DND-41 (cell line): ENCODE measurements around the gene MRPL58.
A peak's percentile ranks its signal among the peaks of the same experiment; 100 is the strongest.

Experiments
- ATAC-seq: fragments of 200-7000 bp; cut with Tn5 transposase; 3 replicates; pipeline ENCODE4 v1.9.1; 2021; ENCODE audit warnings: low read depth; ENCODE audit not compliant: insufficient read depth
- DNase-seq: peaks from one replicate; pipeline ENCODE4 v3.0.0-alpha.2; 2020
- H2AFZ ChIP-seq: 2 replicates; pipeline ENCODE4 v1.6.0; 2012; ENCODE audit warnings: low read depth, low read length
- H3K27ac ChIP-seq: 2 replicates; pipeline ENCODE4 v1.5.1; 2012; ENCODE audit warnings: low read length, inconsistent platforms
- H3K27me3 ChIP-seq: fragments of 200-600 bp; sonication (generic); 2 replicates; pipeline ENCODE4 v1.6.0; 2012; ENCODE audit warnings: low read length, mild to moderate bottlenecking, inconsistent platforms; ENCODE audit not compliant: insufficient read depth, poor library complexity
- H3K36me3 ChIP-seq: 2 replicates; pipeline ENCODE4 v1.5.1; 2012; ENCODE audit warnings: low read length, inconsistent platforms; ENCODE audit not compliant: insufficient read depth
- H3K4me1 ChIP-seq: 2 replicates; pipeline ENCODE4 v1.5.1; 2012; ENCODE audit warnings: mild to moderate bottlenecking, low read length; ENCODE audit not compliant: insufficient read depth
- H3K4me2 ChIP-seq: 2 replicates; pipeline ENCODE4 v1.6.0; 2012; ENCODE audit warnings: mild to moderate bottlenecking, moderate library complexity, low read length, inconsistent platforms; ENCODE audit not compliant: insufficient read depth
- H3K4me3 ChIP-seq, 2 experiments: fragments of 200-600 bp in 1 of 2; shearing (Covaris generic) in 1 of 2; 2 replicates each; pipeline ENCODE4 v1.5.1; 2012 to 2016; ENCODE audit warnings: inconsistent platforms in 2 of 2, low read length in 2 of 2, mild to moderate bottlenecking in 2 of 2, low read depth in 1 of 2, moderate library complexity in 1 of 2
- H3K79me2 ChIP-seq: 2 replicates; pipeline ENCODE4 v1.6.0; 2012; ENCODE audit warnings: low read length, inconsistent platforms; ENCODE audit not compliant: insufficient read depth
- H3K9ac ChIP-seq: 2 replicates; pipeline ENCODE4 v1.6.0; 2012; ENCODE audit warnings: low read depth, mild to moderate bottlenecking, inconsistent platforms, low read length, moderate library complexity
- H3K9me3 ChIP-seq: 2 replicates; pipeline ENCODE4 v1.5.1; 2012; ENCODE audit warnings: low read length, moderate library complexity, mild to moderate bottlenecking, inconsistent platforms; ENCODE audit not compliant: insufficient read depth, severe bottlenecking
- H4K20me1 ChIP-seq: 2 replicates; pipeline ENCODE4 v1.6.0; 2012; ENCODE audit warnings: low read length; ENCODE audit not compliant: insufficient read depth
- EZH2 ChIP-seq: IDR thresholded peaks from 3 replicates; pipeline ENCODE4 v1.6.1; 2012; ENCODE audit warnings: borderline replicate concordance, low read depth, mild to moderate bottlenecking, moderate library complexity, low read length, inconsistent platforms; ENCODE audit not compliant: severe bottlenecking
- TF ChIP-seq, protein P1 (sequence below): IDR thresholded peaks from 2 replicates; pipeline ENCODE4 v1.5.1; 2012; ENCODE audit warnings: borderline replicate concordance, low read length, moderate library complexity, mild to moderate bottlenecking; ENCODE audit not compliant: poor library complexity, severe bottlenecking; ENCODE audit errors: extremely low read depth

The MRPL58 gene

DNA sequence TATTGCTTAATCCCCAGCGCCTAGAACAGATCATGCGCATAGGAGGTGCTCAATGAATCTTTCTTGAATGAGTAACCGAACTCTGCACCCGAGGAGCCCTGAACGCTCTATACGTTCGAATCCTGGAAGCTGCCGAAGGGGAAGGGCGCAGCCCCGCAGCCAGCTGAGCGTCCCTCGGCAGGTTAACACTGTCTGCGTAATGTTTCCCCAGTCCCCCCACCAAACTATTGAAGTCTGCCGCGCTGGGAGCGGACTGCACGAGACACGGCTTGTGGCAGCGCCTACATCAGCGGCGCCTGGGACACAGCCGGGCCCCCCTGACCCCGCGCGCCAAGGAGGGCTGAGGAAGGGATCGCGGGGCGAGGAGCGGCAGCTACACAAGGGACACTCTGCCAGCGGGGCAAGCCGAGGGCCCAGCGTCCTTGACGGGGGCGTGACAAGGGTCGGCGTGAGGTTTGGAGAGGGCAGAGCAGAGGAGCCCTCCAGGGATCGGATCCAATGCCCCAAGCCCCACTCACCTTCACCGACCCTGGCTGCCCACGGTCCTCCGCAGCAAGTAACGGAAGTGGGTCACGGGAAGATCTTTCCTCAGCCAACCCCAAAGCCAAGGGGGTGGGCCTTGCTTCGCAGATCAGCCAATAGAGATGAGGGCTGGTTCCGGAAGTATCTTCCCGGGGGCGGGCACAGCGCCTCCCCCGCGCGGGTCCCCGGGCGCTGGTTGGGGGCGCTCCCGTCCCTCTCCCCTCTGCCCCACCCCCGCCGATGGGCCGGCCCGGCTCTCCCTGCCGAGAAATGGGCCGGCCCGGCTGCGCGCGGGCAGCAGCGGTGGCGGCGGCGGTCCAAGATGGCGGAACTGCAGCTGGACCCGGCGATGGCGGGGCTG is 34.2 kb downstream of the MRPL58 start, which contains the start of the genes ATP5PD and KCTD2:
Gene ATP5PD, minus strand, starts transcription at position 563 of the 883 bp plus-strand sequence. CDS start 4,319 bp downstream, outside the sequence.
Gene KCTD2, plus strand, starts transcription at position 819 of the 883 bp plus-strand sequence. Its CDS starts 26 bp downstream, at position 845.
- Histone ChIP-seq H3K4me1 (peaks cover 29% of the 10 kb centered on the region), H3K79me2 (peaks cover 44% of the 10 kb centered on the region), H3K27ac (peak within 1 kb of the TSS; percentile 79), H4K20me1 (no peaks in the 10 kb centered on the region), H3K4me3 (peak within 1 kb of the TSS; percentile 81 to 95), H3K9ac (peak within 1 kb of the TSS; percentile 80), H3K36me3 (peaks cover 18% of the 10 kb centered on the region), H3K4me2 (peak within 1 kb of the TSS; percentile 90), H3K9me3 (no peaks in the 10 kb centered on the region), H2AFZ (peak within 1 kb of the TSS; percentile 95), H3K27me3 (no peaks in the 10 kb centered on the region)
- peak; percentile 95 for ATAC-seq
- peak; percentile 97 for DNase-seq
- TF ChIP-seq, protein P1, sequence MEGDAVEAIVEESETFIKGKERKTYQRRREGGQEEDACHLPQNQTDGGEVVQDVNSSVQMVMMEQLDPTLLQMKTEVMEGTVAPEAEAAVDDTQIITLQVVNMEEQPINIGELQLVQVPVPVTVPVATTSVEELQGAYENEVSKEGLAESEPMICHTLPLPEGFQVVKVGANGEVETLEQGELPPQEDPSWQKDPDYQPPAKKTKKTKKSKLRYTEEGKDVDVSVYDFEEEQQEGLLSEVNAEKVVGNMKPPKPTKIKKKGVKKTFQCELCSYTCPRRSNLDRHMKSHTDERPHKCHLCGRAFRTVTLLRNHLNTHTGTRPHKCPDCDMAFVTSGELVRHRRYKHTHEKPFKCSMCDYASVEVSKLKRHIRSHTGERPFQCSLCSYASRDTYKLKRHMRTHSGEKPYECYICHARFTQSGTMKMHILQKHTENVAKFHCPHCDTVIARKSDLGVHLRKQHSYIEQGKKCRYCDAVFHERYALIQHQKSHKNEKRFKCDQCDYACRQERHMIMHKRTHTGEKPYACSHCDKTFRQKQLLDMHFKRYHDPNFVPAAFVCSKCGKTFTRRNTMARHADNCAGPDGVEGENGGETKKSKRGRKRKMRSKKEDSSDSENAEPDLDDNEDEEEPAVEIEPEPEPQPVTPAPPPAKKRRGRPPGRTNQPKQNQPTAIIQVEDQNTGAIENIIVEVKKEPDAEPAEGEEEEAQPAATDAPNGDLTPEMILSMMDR: no peak
- TF ChIP-seq EZH2: no peak

DNA sequence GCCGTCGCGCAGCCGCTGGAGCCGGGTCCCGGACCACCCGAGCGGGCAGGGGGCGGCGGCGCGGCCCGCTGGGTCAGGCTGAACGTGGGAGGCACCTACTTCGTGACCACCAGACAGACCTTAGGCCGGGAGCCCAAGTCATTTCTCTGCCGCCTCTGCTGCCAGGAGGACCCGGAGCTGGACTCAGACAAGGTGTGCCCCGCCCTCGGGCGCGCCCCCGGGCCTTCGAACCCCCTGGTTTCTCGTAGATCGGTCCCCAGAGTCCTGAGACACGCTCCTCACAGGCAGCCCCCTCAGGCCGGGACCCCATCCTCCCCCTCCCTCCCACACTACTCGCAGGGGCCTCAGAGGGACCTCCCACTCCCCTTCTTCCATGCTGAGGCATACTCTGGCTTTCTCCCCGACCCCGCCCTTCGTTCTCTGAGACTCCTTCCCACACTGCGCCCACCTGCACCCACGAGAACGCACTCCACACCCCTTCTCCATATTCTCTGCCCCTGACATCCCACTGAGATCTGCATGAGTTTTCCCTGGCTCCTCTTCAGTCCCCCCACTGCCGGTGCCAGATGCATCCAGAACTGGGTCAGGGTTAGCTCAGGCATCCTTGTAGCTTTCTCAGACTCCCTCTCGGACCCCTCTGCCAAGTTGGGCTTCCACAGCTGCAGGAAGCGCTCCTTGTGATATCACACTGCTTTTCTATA is 35.1 kb downstream of the MRPL58 start:
- Histone ChIP-seq H3K27ac (peak overlapping the region; percentile 74), H3K36me3 (peaks cover 16% of the 10 kb centered on the region), H3K9ac (peak overlapping the region; percentile 80), H3K27me3 (no peaks in the 10 kb centered on the region), H3K4me1 (peaks cover 29% of the 10 kb centered on the region), H3K9me3 (no peaks in the 10 kb centered on the region), H3K4me3 (peak overlapping the region; percentile 38 to 95; a peak in 3 of 4 replicates), H3K4me2 (peak overlapping the region; percentile 90), H3K79me2 (peaks cover 44% of the 10 kb centered on the region), H2AFZ (peak overlapping the region; percentile 60), H4K20me1 (no peaks in the 10 kb centered on the region)
- DNase-seq (peak; percentile 54), ATAC-seq (peak; percentile 16)
- TF ChIP-seq, protein P1: no peak
- no peak for TF ChIP-seq EZH2

DNA sequence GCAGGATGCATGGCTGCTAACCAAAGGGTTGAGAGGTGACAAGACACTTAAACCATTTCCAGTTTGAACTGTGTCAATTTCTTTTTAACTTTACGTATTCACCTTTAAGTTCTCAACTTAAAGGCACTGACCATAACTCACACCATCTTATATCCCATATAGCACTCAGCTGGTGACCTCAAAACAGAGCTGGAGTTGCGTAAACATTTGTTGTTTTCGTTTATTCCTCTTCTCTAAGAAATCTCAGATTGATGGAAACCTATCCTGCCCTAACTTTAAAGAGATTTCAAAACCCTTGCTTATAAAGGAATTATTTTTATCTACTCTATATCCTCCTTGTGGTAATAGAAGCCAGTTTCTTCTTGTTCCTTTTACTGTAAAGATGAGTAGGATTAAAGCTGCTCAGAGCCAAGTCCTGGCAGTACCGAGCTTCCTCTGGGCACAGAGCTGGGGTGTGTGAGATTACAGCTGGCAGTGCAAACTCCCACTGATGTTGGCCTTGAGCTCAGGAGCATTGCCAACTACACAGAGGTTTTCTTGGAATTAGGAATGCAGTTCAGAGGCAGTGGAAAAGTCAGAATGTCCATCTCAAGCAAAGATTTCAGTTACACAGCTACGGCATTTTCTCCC is 35.9 kb downstream of the MRPL58 start:
- Histone ChIP-seq H3K4me1 (peaks cover 29% of the 10 kb centered on the region), H3K27ac (peak overlapping the region; percentile 74; the same call in 1 of the 2 replicates), H3K4me2 (peak overlapping the region; percentile 90), H3K9ac (peak overlapping the region; percentile 80), H3K9me3 (no peaks in the 10 kb centered on the region), H2AFZ (no peak overlapping the region), H4K20me1 (no peaks in the 10 kb centered on the region), H3K4me3 (peak overlapping the region; percentile 38 to 95; a peak in 3 of 4 replicates), H3K27me3 (no peaks in the 10 kb centered on the region), H3K36me3 (peaks cover 23% of the 10 kb centered on the region), H3K79me2 (peaks cover 44% of the 10 kb centered on the region)
- TF ChIP-seq EZH2: no peak
- TF ChIP-seq, protein P1: no peak
- ATAC-seq (no peak), DNase-seq (no peak)
